Type B pancreatic cell (in vitro differentiated cells): ENCODE measurements around the gene SMIM27. TPM values are rescaled to one million over a fixed set of nuclear protein-coding genes. Genes with fewer than 3 reads are reported as not detected.

ENCODE experiments used
- DNase-seq: peaks from one replicate; pipeline ENCODE4 v3.0.0; 2021; ENCODE audit warnings: mixed read lengths; ENCODE audit not compliant: unreplicated experiment; ENCODE audit errors: extremely low spot score
- H3K27ac Mint-ChIP-seq: 2 replicates; pipeline ENCODE4 v1.8.0; 2021; ENCODE audit warnings: mild to moderate bottlenecking, mixed read lengths
- H3K27me3 Mint-ChIP-seq: 2 replicates; pipeline ENCODE4 v1.8.0; 2021; ENCODE audit warnings: mixed read lengths
- H3K36me3 Mint-ChIP-seq: 2 replicates; pipeline ENCODE4 v1.8.0; 2021; ENCODE audit warnings: mixed read lengths
- H3K4me1 Mint-ChIP-seq: one replicate; pipeline ENCODE4 v1.8.0; 2021; ENCODE audit warnings: mixed read lengths; ENCODE audit not compliant: unreplicated experiment
- H3K4me3 Mint-ChIP-seq: 2 replicates; pipeline ENCODE4 v1.8.0; 2021; ENCODE audit warnings: mild to moderate bottlenecking, mixed read lengths
- H3K9me3 Mint-ChIP-seq: 2 replicates; pipeline ENCODE4 v1.8.0; 2021; ENCODE audit warnings: mixed read lengths
- CTCF ChIP-seq: fragments of 200-600 bp; sonication (generic); conservative IDR thresholded peaks from 2 replicates; pipeline ENCODE4 v1.5.0; 2021; ENCODE audit warnings: antibody characterized with exemption, mild to moderate bottlenecking
- total RNA-seq: library from RNA; stranded (reverse); gene quantifications from 2 replicates; pipeline ENCODE4 v1.2.1, GENCODE V29; 2021; ENCODE audit warnings: low replicate concordance

The SMIM27 gene
- total RNA-seq, 1 donor from 2014 or later = 9.1 TPM

GRCh38 chr9:32579706-32580331, 27.7 kb downstream of the SMIM27 start:
- peaks cover 42% of the 10 kb centered on the region for H3K27me3 Mint-ChIP-seq
- H3K36me3 Mint-ChIP-seq = no peaks in the 10 kb centered on the region
- peak; percentile 99 for TF ChIP-seq CTCF
- no peaks in the 10 kb centered on the region for H3K9me3 Mint-ChIP-seq
- no peaks in the 10 kb centered on the region for H3K4me1 Mint-ChIP-seq
- no peak overlapping the region for H3K27ac Mint-ChIP-seq
- H3K4me3 Mint-ChIP-seq = no peak overlapping the region
- DNase-seq = peak; percentile 76

- no peak for TF ChIP-seq CTCF
- Mint-ChIP-seq H3K4me3 (no peak overlapping the region), H3K27me3 (peaks cover 51% of the 10 kb centered on the region), H3K27ac (no peak overlapping the region), H3K36me3 (no peaks in the 10 kb centered on the region), H3K9me3 (no peaks in the 10 kb centered on the region), H3K4me1 (no peaks in the 10 kb centered on the region)
- no peak for DNase-seq
Observed at GRCh38 chr9:32580631-32581300, 28.6 kb downstream of the SMIM27 start.

GRCh38 chr9:32581512-32582143, 29.5 kb downstream of the SMIM27 start:
- TF ChIP-seq CTCF = peak; percentile 75
- no peaks in the 10 kb centered on the region for H3K9me3 Mint-ChIP-seq
- DNase-seq = no peak
- no peaks in the 10 kb centered on the region for H3K4me1 Mint-ChIP-seq
- no peaks in the 10 kb centered on the region for H3K36me3 Mint-ChIP-seq
- H3K4me3 Mint-ChIP-seq = no peak overlapping the region
- peaks cover 51% of the 10 kb centered on the region for H3K27me3 Mint-ChIP-seq
- peak overlapping the region; percentile 6 for H3K27ac Mint-ChIP-seq

GRCh38 chr9:32584784-32585183, 32.7 kb downstream of the SMIM27 start:
- TF ChIP-seq CTCF = no peak
- Mint-ChIP-seq H3K36me3 (no peaks in the 10 kb centered on the region), H3K27me3 (peaks cover 33% of the 10 kb centered on the region), H3K27ac (no peak overlapping the region), H3K4me1 (no peaks in the 10 kb centered on the region), H3K9me3 (no peaks in the 10 kb centered on the region), H3K4me3 (no peak overlapping the region)
- no peak for DNase-seq

GRCh38 chr9:32587901-32588300, 35.8 kb downstream of the SMIM27 start:
- no peaks in the 10 kb centered on the region for H3K4me1 Mint-ChIP-seq
- H3K27me3 Mint-ChIP-seq = peaks cover 27% of the 10 kb centered on the region
- H3K36me3 Mint-ChIP-seq = no peaks in the 10 kb centered on the region
- TF ChIP-seq CTCF = peak; percentile 4
- no peak for DNase-seq
- no peaks in the 10 kb centered on the region for H3K9me3 Mint-ChIP-seq
- H3K27ac Mint-ChIP-seq = no peak overlapping the region
- H3K4me3 Mint-ChIP-seq = no peak overlapping the region
